22Rv1 (cell line): Measurements from ENCODE around the gene GPRC5A.

Experiments used
- ZFX ChIP-seq: fragments of 450-650 bp; IDR thresholded peaks from 2 replicates; pipeline ENCODE4 v1.6.1; 2017; ENCODE audit warnings: antibody characterized with exemption, borderline replicate concordance
- TF ChIP-seq, protein P1 (sequence below): fragments of 450-650 bp; IDR thresholded peaks from 2 replicates; pipeline ENCODE4 v1.5.1; 2017; ENCODE audit warnings: mild to moderate bottlenecking

GRCh38 chr12:12890543-12891079, 751 bp upstream of the GPRC5A start:
- TF ChIP-seq, protein P1, sequence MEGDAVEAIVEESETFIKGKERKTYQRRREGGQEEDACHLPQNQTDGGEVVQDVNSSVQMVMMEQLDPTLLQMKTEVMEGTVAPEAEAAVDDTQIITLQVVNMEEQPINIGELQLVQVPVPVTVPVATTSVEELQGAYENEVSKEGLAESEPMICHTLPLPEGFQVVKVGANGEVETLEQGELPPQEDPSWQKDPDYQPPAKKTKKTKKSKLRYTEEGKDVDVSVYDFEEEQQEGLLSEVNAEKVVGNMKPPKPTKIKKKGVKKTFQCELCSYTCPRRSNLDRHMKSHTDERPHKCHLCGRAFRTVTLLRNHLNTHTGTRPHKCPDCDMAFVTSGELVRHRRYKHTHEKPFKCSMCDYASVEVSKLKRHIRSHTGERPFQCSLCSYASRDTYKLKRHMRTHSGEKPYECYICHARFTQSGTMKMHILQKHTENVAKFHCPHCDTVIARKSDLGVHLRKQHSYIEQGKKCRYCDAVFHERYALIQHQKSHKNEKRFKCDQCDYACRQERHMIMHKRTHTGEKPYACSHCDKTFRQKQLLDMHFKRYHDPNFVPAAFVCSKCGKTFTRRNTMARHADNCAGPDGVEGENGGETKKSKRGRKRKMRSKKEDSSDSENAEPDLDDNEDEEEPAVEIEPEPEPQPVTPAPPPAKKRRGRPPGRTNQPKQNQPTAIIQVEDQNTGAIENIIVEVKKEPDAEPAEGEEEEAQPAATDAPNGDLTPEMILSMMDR, result peak; percentile 69
- no peak for TF ChIP-seq ZFX
